HG02610 (cell line): ENCODE measurements around the gene BMPR2.
"Not testable (repeated sequence)": the region's sequence is repeated elsewhere in the genome, so short reads cannot be mapped to it uniquely, and the experiment has no call there.

Source experiments
- ATAC-seq: cut with Tn5 transposase; IDR thresholded peaks from one replicate; pipeline ENCODE4 v1.9.1; 2021; ENCODE audit warnings: mild to moderate bottlenecking, moderate library complexity; ENCODE audit not compliant: unreplicated experiment

Gene BMPR2

GRCh38 chr2:202375609-202376408, at the start of gene BMPR2:
Gene BMPR2 (plus strand): TSS chr2:202376327. CDS start chr2:202377475, 1,148 bp downstream.
- ATAC-seq: peak; percentile 67

GRCh38 chr2:202327858-202328257, 48.3 kb upstream of the BMPR2 start:
- no peak for ATAC-seq

- ATAC-seq: no peak
Observed at GRCh38 chr2:202335791-202336467, 40.2 kb upstream of the BMPR2 start.

GRCh38 chr2:202337151-202337550, 39.0 kb upstream of the BMPR2 start:
- no peak for ATAC-seq

- ATAC-seq: no peak
Observed at GRCh38 chr2:202337706-202338346, 38.3 kb upstream of the BMPR2 start.

- ATAC-seq: no peak
Observed at GRCh38 chr2:202339071-202339870, 36.9 kb upstream of the BMPR2 start.

- no peak for ATAC-seq
Observed at GRCh38 chr2:202344178-202344577, 31.9 kb upstream of the BMPR2 start.

GRCh38 chr2:202346180-202346579, 29.9 kb upstream of the BMPR2 start:
- no peak for ATAC-seq

GRCh38 chr2:202353430-202353829, 22.7 kb upstream of the BMPR2 start:
- no peak for ATAC-seq

- ATAC-seq: no peak
Observed at GRCh38 chr2:202355993-202356505, 20.1 kb upstream of the BMPR2 start.

- not testable (repeated sequence) for ATAC-seq
Observed at GRCh38 chr2:202358924-202359323, 17.2 kb upstream of the BMPR2 start.

- no peak for ATAC-seq
Observed at GRCh38 chr2:202360646-202361045, 15.5 kb upstream of the BMPR2 start.

GRCh38 chr2:202361108-202361507, 15.0 kb upstream of the BMPR2 start:
- ATAC-seq: no peak

- no peak for ATAC-seq
Observed at GRCh38 chr2:202373490-202373889, 2.6 kb upstream of the BMPR2 start.

- not testable (repeated sequence) for ATAC-seq
Observed at GRCh38 chr2:202374383-202374782, 1.7 kb upstream of the BMPR2 start.

- peak; percentile 18 for ATAC-seq
Observed at GRCh38 chr2:202375033-202375608, 1.0 kb upstream of the BMPR2 start.

- peak; percentile 6 for ATAC-seq
Observed at GRCh38 chr2:202376460-202377206, 506 bp downstream of the BMPR2 start.

GRCh38 chr2:202377207-202377761, 1.2 kb downstream of the BMPR2 start:
- no peak for ATAC-seq

GRCh38 chr2:202378001-202378400, 1.9 kb downstream of the BMPR2 start:
- no peak for ATAC-seq
